Measurements from ENCODE around the gene SLF2.

DNA sequence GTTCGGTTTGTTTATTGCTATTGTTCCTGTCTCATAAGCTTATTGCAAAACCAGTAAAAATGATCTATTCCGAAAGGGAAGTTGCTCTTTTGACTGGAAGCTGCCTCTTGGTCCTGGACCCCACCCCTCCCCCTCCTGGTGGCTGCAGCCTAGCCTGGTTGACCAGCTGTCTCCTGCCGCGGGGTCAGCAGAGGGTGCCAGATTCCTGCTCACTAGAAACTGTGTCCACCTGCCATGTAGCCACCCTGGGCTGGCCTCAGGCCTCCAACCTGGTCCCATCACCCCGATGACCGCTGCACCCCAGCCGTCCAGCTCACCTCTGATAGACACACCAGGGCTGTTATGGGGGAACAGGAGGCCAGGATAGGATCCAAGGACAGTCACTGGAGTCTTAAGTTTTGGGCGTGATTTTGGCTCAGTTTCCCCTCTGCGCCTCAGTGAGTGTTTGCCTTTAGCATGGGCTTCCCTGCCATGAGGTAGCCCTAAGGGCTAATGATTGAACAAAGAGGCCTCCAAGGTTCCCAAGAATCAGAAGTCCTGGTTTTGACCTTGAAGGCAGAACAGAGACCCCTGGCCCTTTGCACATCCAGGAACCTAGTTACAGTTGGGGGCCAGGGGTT is 32.9 kb upstream of the SLF2 start:
- TF ChIP-seq, protein P1, sequence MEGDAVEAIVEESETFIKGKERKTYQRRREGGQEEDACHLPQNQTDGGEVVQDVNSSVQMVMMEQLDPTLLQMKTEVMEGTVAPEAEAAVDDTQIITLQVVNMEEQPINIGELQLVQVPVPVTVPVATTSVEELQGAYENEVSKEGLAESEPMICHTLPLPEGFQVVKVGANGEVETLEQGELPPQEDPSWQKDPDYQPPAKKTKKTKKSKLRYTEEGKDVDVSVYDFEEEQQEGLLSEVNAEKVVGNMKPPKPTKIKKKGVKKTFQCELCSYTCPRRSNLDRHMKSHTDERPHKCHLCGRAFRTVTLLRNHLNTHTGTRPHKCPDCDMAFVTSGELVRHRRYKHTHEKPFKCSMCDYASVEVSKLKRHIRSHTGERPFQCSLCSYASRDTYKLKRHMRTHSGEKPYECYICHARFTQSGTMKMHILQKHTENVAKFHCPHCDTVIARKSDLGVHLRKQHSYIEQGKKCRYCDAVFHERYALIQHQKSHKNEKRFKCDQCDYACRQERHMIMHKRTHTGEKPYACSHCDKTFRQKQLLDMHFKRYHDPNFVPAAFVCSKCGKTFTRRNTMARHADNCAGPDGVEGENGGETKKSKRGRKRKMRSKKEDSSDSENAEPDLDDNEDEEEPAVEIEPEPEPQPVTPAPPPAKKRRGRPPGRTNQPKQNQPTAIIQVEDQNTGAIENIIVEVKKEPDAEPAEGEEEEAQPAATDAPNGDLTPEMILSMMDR (conservative IDR thresholded peaks at IDR 0.05; ENCODE audit: low read length): no peak
- TF ChIP-seq EZH2phosphoT487 (IDR thresholded peaks at IDR 0.05; ENCODE audit: borderline replicate concordance, low read depth, low read length): no peak
